GM04503 (cell line): Measurements from ENCODE around the gene ROGDI.

Source experiments
- DNase-seq: peaks from one replicate; pipeline ENCODE4 v3.0.0-alpha.2; 2012; ENCODE audit warnings: low read depth

Gene ROGDI

GRCh38 chr16:4814046-4814445, 11.6 kb upstream of the ROGDI start:
- no peak for DNase-seq

DNA sequence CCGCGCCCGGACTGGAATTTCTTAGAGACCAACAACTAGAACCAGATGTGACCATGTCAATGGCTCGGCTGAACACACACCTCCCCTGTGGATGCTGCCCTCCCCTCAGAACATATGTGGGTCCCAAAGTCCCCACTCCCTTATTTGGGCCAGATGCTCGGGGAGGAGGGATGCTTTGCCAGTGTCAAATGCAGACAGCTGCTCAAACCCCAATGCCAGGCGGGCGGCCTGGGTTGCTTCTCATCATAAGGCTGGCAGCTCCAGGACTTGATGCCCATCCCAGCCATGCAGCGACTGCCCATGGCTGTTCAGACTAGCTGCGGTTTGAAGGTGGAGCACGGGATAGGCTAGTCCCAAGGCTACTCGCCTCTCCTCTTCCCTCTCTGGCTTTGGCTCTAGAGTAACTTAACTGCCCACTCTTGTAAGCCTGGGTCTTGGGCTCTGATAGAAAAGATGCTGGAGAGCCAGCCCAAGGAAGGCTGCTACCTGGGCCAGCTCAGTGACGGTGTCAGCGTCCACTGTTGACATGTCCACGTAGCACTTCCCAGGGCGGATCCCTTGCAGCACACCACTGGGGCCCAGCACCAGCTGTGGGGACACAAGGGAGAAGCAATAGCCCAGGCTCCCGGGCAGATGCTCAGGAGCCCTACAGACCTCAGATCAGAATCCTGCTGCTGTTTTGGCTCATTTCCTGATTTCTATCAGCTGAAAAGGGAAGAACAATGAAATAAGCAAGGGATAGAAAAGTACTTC, 11.0 kb upstream of the ROGDI start:
- no peak for DNase-seq

DNA sequence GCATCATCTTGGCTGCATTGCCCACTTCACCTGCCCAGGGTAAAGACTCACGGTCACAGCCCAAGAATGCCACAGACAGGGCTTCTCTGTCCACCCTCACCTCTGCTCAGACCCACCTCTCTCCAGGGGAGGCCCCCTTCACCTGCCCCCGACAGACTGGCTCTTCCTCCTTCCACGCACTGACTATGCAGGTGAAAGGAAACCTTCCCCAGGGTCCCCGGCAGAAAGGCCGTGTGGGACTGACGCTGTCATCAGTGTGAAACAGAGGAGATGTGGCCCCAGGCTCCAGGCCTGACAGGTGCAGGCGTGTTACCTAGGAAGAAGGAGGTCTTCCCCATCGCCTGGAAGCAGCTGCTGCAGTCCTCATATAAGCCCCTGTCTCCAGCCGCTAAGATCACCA, 9.3 kb upstream of the ROGDI start:
- DNase-seq, result no peak

- no peak for DNase-seq
These were observed 8.8 kb upstream of the ROGDI start for GRCh38 chr16:4811242-4811641.

- no peak for DNase-seq
These were observed 3.8 kb upstream of the ROGDI start for GRCh38 chr16:4806280-4806679.

GRCh38 chr16:4805231-4805630, 2.8 kb upstream of the ROGDI start:
- no peak for DNase-seq

GRCh38 chr16:4803898-4804762, 1.7 kb upstream of the ROGDI start:
- no peak for DNase-seq

GRCh38 chr16:4803401-4803844, 990 bp upstream of the ROGDI start:
- no peak for DNase-seq

GRCh38 chr16:4802659-4803287, 340 bp upstream of the ROGDI start:
- DNase-seq, result peak; percentile 50

DNA sequence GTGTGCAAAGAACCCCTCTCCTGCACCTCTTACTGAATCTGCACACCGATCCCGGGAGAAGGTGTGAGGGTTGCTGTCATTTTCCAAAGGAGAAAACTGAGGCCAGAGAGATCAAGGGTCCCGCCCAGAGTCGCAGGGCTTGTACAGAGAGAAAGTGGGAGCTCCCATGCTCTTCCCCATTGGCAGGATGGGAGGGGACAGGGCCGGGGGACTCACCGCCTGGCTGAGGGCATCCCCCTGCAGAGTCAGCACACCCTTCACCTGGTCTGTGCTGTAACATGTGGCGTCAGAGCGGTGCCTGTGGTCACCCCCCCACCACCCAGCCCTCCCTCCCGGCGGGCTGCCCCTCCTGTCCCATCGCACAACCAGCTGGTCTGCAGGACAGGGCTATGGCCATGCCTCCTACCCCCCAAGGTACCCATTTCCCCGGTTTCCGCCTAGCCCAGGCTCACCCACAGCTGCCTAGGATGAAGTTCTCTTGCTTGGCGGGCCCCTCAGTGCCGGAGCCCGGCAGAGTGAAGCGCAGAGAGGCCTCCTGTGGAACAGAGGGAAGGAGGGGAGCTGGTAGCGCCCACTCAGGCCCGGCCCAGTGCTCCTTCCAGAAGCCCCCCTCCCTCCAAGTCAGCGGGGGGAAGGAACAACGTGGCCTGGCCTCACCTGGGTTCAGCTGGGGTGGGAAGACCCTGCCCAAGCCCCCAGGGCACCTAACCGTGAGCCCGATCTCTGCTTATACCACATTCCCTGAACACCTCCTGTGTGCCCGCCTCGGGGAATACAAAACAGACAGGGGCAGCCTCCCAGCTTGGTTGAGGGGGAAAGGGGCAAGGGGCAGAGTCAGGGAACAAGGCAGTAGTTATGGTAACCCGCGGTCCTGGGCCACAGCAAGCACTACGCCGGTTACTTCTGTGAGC, 1.1 kb downstream of the ROGDI start:
- no peak for DNase-seq

GRCh38 chr16:4800290-4801041, 2.0 kb downstream of the ROGDI start:
- no peak for DNase-seq

DNA sequence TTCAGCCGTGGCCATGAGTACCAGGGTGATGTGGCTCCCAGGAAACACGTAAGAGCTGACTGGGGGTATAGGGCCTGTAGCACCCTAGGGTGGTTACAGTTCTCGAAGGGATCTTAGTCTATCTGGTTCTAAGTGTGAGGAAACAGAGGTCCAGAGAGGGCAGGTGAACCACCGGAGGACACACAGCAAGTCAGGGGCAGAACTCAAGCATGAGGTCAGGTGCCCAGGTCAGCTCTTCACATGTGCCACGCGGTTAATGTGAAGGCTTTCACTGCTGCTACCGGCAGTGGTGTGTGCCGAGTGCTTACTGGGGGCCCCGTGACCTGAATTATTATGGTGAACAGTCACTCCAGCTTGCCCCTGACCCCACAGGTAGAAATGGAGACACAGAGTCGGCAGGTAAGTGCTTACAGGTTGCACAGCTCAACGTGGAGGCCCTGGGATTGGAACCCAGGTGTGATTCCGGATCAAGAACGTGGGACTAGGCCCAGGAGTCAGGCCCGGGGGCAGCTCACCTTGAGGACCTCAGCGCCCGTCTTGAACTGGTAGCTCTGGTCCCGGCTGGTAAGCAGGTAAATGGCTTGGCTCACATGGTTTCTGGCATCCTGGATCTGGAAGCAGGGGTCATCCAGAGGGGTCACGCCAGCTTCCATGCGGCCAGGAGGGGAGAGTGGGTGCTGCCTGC, 3.1 kb downstream of the ROGDI start:
- no peak for DNase-seq

GRCh38 chr16:4798456-4798855, 4.0 kb downstream of the ROGDI start:
- DNase-seq, result no peak

GRCh38 chr16:4797805-4798252, 4.6 kb downstream of the ROGDI start:
- no peak for DNase-seq

- no peak for DNase-seq
These were observed 5.2 kb downstream of the ROGDI start for GRCh38 chr16:4796982-4797804.

- DNase-seq, result no peak
These were observed 6.4 kb downstream of the ROGDI start for GRCh38 chr16:4795828-4796572.

GRCh38 chr16:4795181-4795827, 7.1 kb downstream of the ROGDI start, which contains the start of gene SMIM22:
SMIM22 (plus strand) TSS chr16:4795369; CDS start chr16:4795735, 366 bp downstream.
- no peak for DNase-seq

DNA sequence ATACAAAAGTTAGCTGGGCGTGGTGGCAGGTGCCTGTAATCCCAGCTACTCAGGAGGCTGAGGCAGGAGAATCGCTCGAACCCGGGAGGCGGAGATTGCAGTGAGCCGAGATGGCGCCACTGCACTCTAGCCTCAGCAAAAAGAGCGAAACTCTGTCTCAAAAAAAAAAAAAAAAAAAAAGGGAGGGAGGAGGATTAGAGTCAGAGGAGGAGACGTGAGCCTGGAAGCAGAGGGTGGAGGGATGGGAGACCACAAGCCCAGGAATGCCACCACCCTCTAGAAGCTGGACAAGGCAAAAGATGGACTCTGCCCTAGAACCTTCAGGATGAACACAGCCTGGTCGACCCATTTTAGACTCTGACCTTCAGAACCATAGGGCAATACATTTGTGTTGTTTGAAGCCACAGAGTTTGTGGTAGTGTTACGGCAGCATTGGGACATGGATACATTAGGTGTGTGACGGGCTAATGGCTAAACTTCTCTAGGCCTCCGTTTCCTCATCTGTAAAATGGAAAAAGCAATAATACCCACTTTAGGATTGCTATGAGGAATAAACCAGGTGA, 9.4 kb downstream of the ROGDI start:
- DNase-seq, result no peak
